SW 1271 (cell line): Measurements from ENCODE around the gene ANKLE2.

Experiments used
- DNase-seq, 2 experiments: peaks; one replicate each; lab custom pipeline; 2025; lab: John Stamatoyannopoulos, UW

The ANKLE2 gene

GRCh38 chr12:132687211-132688164, 74.1 kb downstream of the ANKLE2 start, which contains the start of the genes POLE and PXMP2:
TSS of gene POLE (minus strand) at chr12:132687342. CDS start at chr12:132687315, 27 bp downstream.
TSS of gene PXMP2 (plus strand) at chr12:132687587. CDS start at chr12:132687671, 84 bp downstream.
- peak; percentile 61 to 89 for DNase-seq

DNA sequence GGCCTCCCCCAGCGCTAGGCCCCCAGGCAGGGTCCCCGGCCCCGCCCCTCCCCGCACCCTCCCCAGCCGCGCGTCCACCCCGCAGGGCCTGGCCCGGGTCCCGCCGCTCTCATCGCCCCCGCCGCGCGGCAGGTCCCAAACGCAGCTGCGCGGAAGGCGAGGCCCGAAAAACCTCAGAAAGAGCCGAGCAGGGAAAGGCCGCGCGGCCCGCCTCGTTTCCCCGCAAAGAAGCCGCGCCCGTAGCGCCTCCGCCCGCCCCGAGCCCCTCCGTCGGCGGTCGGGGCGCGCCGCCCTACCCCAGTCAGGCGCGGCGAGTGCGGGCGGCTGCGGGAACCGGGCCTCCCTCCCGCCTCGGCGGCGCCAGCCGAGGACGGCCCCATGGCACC, 74.8 kb downstream of the ANKLE2 start:
- no peak for DNase-seq

- DNase-seq: no peak
These were observed 76.2 kb downstream of the ANKLE2 start for GRCh38 chr12:132685400-132685799.

GRCh38 chr12:132677492-132677891, 84.1 kb downstream of the ANKLE2 start:
- DNase-seq: no peak

GRCh38 chr12:132675757-132676432, 85.7 kb downstream of the ANKLE2 start:
- no peak for DNase-seq
